WTC11 (cell line): Measurements from ENCODE around the gene CACNA1E.

ENCODE experiments used
- CREB1 ChIP-seq: sonication (generic); formaldehyde crosslinking; IDR thresholded peaks from 2 replicates; pipeline ENCODE4 v1.8.0; 2023; ENCODE audit warnings: mild to moderate bottlenecking, missing genetic modification reagents
- CTCF ChIP-seq: fragments of 200-600 bp; IDR thresholded peaks from 2 replicates; pipeline ENCODE4 v1.8.0; 2022; ENCODE audit warnings: antibody characterized with exemption
- FOXJ3 ChIP-seq: sonication (generic); formaldehyde crosslinking; IDR thresholded peaks from 2 replicates; pipeline ENCODE4 v1.9.0; 2021; ENCODE audit warnings: missing genetic modification reagents, mild to moderate bottlenecking, borderline replicate concordance
- FOXP1 ChIP-seq: sonication (generic); formaldehyde crosslinking; IDR thresholded peaks from 2 replicates; pipeline ENCODE4 v1.8.0; 2022; ENCODE audit warnings: missing genetic modification reagents, mild to moderate bottlenecking, moderate library complexity, borderline replicate concordance
- GTF2I ChIP-seq: fragments of 250-450 bp; sonication (Bioruptor Pico); conservative IDR thresholded peaks from 2 replicates; pipeline ENCODE4 v1.4.0; 2021; ENCODE audit warnings: mild to moderate bottlenecking
- IRF1 ChIP-seq: sonication (generic); formaldehyde crosslinking; IDR thresholded peaks from 2 replicates; pipeline ENCODE4 v1.8.0; 2023; ENCODE audit warnings: missing genetic modification reagents
- MLX ChIP-seq: sonication (generic); formaldehyde crosslinking; IDR thresholded peaks from 2 replicates; pipeline ENCODE4 v1.8.1; 2023; ENCODE audit warnings: mild to moderate bottlenecking, missing genetic modification reagents, moderate library complexity
- PREB ChIP-seq: sonication (generic); formaldehyde crosslinking; IDR thresholded peaks from 2 replicates; pipeline ENCODE4 v1.8.1; 2022; ENCODE audit warnings: mild to moderate bottlenecking, missing genetic modification reagents, moderate library complexity, borderline replicate concordance
- PRRX2 ChIP-seq: fragments of 250-450 bp; sonication (Bioruptor Pico); IDR thresholded peaks from 2 replicates; pipeline ENCODE4 v1.8.0; 2021; ENCODE audit warnings: mild to moderate bottlenecking
- TCF7 ChIP-seq: sonication (generic); formaldehyde crosslinking; IDR thresholded peaks from 2 replicates; pipeline ENCODE4 v1.8.0; 2022; ENCODE audit warnings: mild to moderate bottlenecking, low read depth, missing genetic modification reagents, moderate library complexity

GRCh38 chr1:181485287-181486097 lies 2.2 kb downstream of the CACNA1E start:
- no peak for TF ChIP-seq CTCF
- no peak for TF ChIP-seq CREB1 (CRISPR knock-in tag)
- no peak for TF ChIP-seq IRF1 (CRISPR knock-in tag)
- no peak for TF ChIP-seq FOXJ3 (CRISPR knock-in tag)
- TF ChIP-seq TCF7 (CRISPR knock-in tag), result no peak
- TF ChIP-seq FOXP1 (CRISPR knock-in tag), result peak; percentile 28; the same call in 1 of the 2 replicates
- no peak for TF ChIP-seq PRRX2 (CRISPR knock-in tag)
- TF ChIP-seq MLX, result no peak
- no peak for TF ChIP-seq GTF2I (CRISPR knock-in tag)
- TF ChIP-seq PREB (CRISPR knock-in tag), result no peak
